Immature natural killer cell (primary cell): ENCODE data around the gene CLIC6. TPM values are rescaled to one million over a fixed set of nuclear protein-coding genes. Genes with fewer than 3 reads are reported as not detected.

Experiments
- DNase-seq, 3 donors: peaks; one replicate each; pipeline ENCODE4 v3.0.0; 2022; ENCODE audit warnings: mixed read lengths in 1 of 3
- H3K27ac Mint-ChIP-seq, 6 donors: one replicate each; pipeline ENCODE4 v1.8.0; 2020; ENCODE audit warnings: mixed read lengths in 6 of 6, mild to moderate bottlenecking in 5 of 6, inconsistent platforms in 4 of 6, moderate library complexity in 3 of 6
- H3K27me3 Mint-ChIP-seq, 3 donors: one replicate each; pipeline ENCODE4 v1.8.0; 2020 to 2021; ENCODE audit warnings: low read depth in 3 of 3, mild to moderate bottlenecking in 3 of 3, mixed read lengths in 3 of 3, moderate library complexity in 3 of 3, inconsistent platforms in 1 of 3
- H3K36me3 Mint-ChIP-seq, 3 donors: one replicate each; pipeline ENCODE4 v1.8.0; 2020; ENCODE audit warnings: mixed read lengths in 3 of 3, inconsistent platforms in 2 of 3, mild to moderate bottlenecking in 2 of 3
- H3K4me1 Mint-ChIP-seq, 2 donors: one replicate each; pipeline ENCODE4 v1.8.0; 2020; ENCODE audit warnings: inconsistent platforms in 2 of 2, mild to moderate bottlenecking in 2 of 2, mixed read lengths in 2 of 2, moderate library complexity in 1 of 2
- H3K4me3 Mint-ChIP-seq, 5 donors: one replicate each; pipeline ENCODE4 v1.8.0; 2020; ENCODE audit warnings: mild to moderate bottlenecking in 5 of 5, mixed read lengths in 5 of 5, inconsistent platforms in 3 of 5, moderate library complexity in 3 of 5
- H3K9me3 Mint-ChIP-seq, 6 donors: one replicate each; pipeline ENCODE4 v1.8.0; 2020; ENCODE audit warnings: mild to moderate bottlenecking in 6 of 6, mixed read lengths in 6 of 6, inconsistent platforms in 4 of 6, moderate library complexity in 3 of 6
- polyA plus RNA-seq, 3 donors: library from polyadenylated mRNA; unstranded; fragments of 300-500 nt; fragmentation: Illumina TruSeq; gene quantifications; one replicate each; pipeline ENCODE4 v1.2.3, GENCODE V29; 2021

CLIC6 gene
- not detected for polyA plus RNA-seq

GRCh38 chr21:34668803-34669148 is at the start of gene CLIC6:
CLIC6 (plus strand) TSS chr21:34668994; CDS start chr21:34669389, 395 bp downstream.
- peaks cover 7 to 34% (median 18%) of the 10 kb centered on the region in 3 donors for H3K27me3 Mint-ChIP-seq
- no peaks in the 10 kb centered on the region for H3K9me3 Mint-ChIP-seq
- H3K4me1 Mint-ChIP-seq = peaks cover 0 to 7% of the 10 kb centered on the region in 2 donors
- peak within 1 kb of the TSS in 4 of 5 donors; percentile 39 to 68 (median 58) for H3K4me3 Mint-ChIP-seq
- no peak within 1 kb of the TSS for H3K27ac Mint-ChIP-seq
- DNase-seq = no peak
- H3K36me3 Mint-ChIP-seq = no peaks in the 10 kb centered on the region

- no peaks in the 10 kb centered on the region for H3K36me3 Mint-ChIP-seq
- peaks cover 0 to 14% (median 7%) of the 10 kb centered on the region in 3 donors for H3K27me3 Mint-ChIP-seq
- no peak overlapping the region for H3K4me3 Mint-ChIP-seq
- H3K4me1 Mint-ChIP-seq = peaks cover 4 to 9% of the 10 kb centered on the region in 2 donors
- H3K9me3 Mint-ChIP-seq = no peaks in the 10 kb centered on the region
- H3K27ac Mint-ChIP-seq = no peak overlapping the region
- DNase-seq = no peak
Observed at GRCh38 chr21:34619841-34620665, 48.7 kb upstream of the CLIC6 start.

DNA sequence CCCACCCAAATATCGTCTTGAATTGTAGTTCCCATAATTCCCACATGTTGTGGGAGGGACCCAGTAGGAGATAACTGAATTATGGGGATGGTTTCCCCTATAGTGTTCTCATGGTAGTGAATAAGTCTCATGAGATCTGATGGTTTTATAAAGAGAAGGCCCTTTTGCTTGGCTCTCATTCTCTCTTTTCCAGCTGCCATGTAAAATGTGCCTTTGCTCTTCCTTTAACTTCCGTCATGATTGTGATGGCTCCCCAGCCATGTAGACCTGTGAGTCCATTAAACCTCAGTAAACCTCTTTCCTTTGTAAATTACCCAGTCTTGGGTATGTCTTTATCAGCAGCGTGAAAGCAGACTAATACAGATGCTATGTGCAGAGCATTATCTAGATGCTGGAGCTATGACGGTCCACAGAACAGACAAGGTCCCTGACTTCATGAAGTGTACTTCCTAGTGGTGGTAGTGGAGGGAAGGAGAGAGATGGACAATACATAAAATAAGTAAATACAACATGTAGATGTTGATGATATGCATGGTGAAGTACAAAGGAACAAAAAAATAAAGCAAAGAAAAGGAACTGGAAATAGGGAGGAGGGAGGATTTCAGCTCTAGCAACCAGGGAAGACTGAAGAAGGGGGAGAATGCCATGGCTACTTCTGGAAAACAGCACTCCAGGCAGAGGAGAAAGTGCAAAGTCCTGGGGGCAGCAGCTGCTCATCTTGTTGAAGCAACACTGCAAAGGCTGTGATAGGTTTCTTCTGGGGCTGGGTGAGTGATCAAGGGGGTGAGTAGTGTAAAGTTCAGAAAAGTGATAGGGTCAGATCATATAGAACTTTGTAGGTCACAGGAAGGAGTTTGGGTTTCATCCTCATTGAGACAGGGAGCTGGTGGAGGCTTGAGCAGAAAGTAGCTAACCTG is 47.1 kb upstream of the CLIC6 start:
- no peak overlapping the region for H3K4me3 Mint-ChIP-seq
- no peaks in the 10 kb centered on the region for H3K4me1 Mint-ChIP-seq
- DNase-seq = no peak
- H3K9me3 Mint-ChIP-seq = no peaks in the 10 kb centered on the region
- H3K27ac Mint-ChIP-seq = no peak overlapping the region
- peaks cover 0 to 19% (median 7%) of the 10 kb centered on the region in 3 donors for H3K27me3 Mint-ChIP-seq
- H3K36me3 Mint-ChIP-seq = no peaks in the 10 kb centered on the region

DNA sequence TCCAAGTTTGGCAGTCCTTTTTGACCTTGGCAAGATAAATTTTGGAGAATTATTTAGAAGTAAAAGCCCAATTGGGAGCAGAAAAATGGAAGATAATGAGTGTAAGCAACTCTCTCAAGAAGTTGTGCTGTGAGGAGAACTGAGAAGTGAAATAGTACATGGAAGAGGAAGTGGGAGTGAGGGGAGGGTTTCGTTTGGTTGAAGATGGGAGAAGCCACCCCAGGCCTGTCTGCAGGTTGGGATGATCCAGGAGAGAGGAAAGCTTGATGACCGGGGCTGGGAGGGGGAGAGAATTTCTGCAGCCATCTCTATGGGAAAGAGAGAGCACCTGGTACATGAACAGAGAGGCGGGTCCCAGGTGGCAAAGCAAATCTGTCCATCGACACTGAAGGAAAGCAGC is 45.3 kb upstream of the CLIC6 start:
- no peak for DNase-seq
- Mint-ChIP-seq H3K27ac (no peak overlapping the region), H3K36me3 (no peaks in the 10 kb centered on the region), H3K4me3 (no peak overlapping the region), H3K27me3 (peaks cover 0 to 20% (median 6%) of the 10 kb centered on the region in 3 donors), H3K9me3 (no peaks in the 10 kb centered on the region), H3K4me1 (no peaks in the 10 kb centered on the region)

GRCh38 chr21:34625030-34625593 is 43.7 kb upstream of the CLIC6 start:
- H3K4me3 Mint-ChIP-seq = no peak overlapping the region
- peaks cover 0 to 20% (median 4%) of the 10 kb centered on the region in 3 donors for H3K27me3 Mint-ChIP-seq
- H3K4me1 Mint-ChIP-seq = no peaks in the 10 kb centered on the region
- no peaks in the 10 kb centered on the region for H3K36me3 Mint-ChIP-seq
- DNase-seq = no peak
- H3K9me3 Mint-ChIP-seq = no peaks in the 10 kb centered on the region
- no peak overlapping the region for H3K27ac Mint-ChIP-seq

GRCh38 chr21:34626131-34626530 is 42.7 kb upstream of the CLIC6 start:
- Mint-ChIP-seq H3K27ac (no peak overlapping the region), H3K9me3 (no peaks in the 10 kb centered on the region), H3K27me3 (peaks cover 0 to 20% (median 4%) of the 10 kb centered on the region in 3 donors), H3K4me1 (no peaks in the 10 kb centered on the region), H3K4me3 (no peak overlapping the region), H3K36me3 (no peaks in the 10 kb centered on the region)
- DNase-seq = no peak

DNA sequence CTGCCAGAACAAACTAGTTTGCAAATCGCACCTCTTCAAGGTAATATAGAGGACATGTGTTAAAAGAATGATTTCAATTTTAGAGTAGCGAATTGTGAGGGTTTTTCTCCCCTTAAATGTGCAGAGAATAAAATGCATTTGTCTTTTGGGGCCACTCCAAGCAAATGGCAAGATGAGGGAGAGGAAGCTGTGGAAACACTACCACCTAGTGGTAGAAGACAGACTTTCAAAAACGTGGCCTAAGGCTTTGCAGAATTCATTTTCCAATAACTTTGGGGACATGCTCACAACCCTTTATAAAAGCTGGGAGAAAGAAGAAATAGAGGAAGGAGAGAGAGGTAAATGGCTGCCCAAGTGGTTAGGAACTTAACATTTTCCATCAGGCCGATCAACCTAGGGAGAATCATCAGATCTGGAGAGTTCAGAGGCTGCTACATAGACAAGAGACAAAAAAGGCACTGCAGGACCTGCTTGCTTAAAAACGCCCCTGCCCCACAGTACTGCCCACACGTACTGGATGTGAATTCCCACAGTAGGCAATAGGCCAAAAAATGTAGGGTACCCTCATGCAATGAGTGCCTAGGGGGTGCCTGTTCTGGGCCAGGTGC is 38.2 kb upstream of the CLIC6 start:
- Mint-ChIP-seq H3K27ac (no peak overlapping the region), H3K27me3 (peaks cover 0 to 15% (median 2%) of the 10 kb centered on the region in 3 donors), H3K36me3 (no peaks in the 10 kb centered on the region), H3K4me1 (no peaks in the 10 kb centered on the region), H3K4me3 (no peak overlapping the region), H3K9me3 (no peaks in the 10 kb centered on the region)
- DNase-seq = peak; percentile 46 to 56 (median 55)

DNA sequence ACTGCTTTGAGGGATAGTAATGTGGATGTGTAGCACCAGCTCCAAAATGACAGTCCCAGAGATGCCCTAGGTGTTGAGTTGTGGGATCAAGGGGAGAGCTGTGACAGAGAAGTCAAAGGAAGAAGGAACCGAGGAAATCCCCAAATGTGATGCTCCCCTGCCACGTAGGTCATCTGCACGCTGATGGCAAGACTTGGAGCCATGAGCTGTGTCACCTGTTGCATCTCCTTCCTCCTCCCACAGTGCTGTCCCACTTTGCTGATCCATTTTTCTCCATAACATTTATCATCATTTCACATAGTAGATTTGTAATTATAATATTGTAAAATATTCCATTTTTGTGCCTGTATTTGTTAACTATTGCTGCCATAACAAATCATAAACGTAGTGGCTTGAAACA is 36.3 kb upstream of the CLIC6 start:
- Mint-ChIP-seq H3K27me3 (peaks cover 0 to 16% (median 3%) of the 10 kb centered on the region in 3 donors), H3K9me3 (no peaks in the 10 kb centered on the region), H3K4me3 (no peak overlapping the region), H3K36me3 (no peaks in the 10 kb centered on the region), H3K27ac (no peak overlapping the region), H3K4me1 (no peaks in the 10 kb centered on the region)
- DNase-seq = no peak

DNA sequence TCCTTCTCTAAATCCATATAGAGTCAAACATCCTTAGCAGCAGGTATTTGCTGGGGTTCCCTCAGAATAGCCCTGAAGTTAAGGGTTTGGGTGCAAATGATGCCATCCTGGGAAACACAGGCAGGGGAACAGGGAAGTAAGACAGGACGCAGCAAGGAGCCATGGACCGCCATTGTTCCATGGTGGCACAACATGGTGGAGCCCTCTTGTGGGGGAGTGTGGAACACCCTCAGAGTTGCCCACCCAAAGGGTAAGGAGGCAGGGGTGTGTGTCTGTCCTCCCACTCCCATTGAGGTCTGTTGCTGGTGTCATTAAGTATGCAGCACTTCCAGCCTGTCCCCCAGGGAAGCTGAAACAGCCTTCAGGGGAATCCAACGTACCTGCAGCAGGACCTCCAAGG is 33.5 kb upstream of the CLIC6 start:
- H3K36me3 Mint-ChIP-seq = no peaks in the 10 kb centered on the region
- H3K27me3 Mint-ChIP-seq = peaks cover 0 to 13% (median 3%) of the 10 kb centered on the region in 3 donors
- H3K9me3 Mint-ChIP-seq = no peaks in the 10 kb centered on the region
- no peak overlapping the region for H3K4me3 Mint-ChIP-seq
- H3K27ac Mint-ChIP-seq = no peak overlapping the region
- DNase-seq = no peak
- H3K4me1 Mint-ChIP-seq = peaks cover 5 to 7% of the 10 kb centered on the region in 2 donors

- H3K27me3 Mint-ChIP-seq = peaks cover 0 to 13% (median 3%) of the 10 kb centered on the region in 3 donors
- no peaks in the 10 kb centered on the region for H3K9me3 Mint-ChIP-seq
- no peak for DNase-seq
- H3K4me3 Mint-ChIP-seq = no peak overlapping the region
- H3K4me1 Mint-ChIP-seq = peaks cover 10 to 19% of the 10 kb centered on the region in 2 donors
- H3K27ac Mint-ChIP-seq = no peak overlapping the region
- H3K36me3 Mint-ChIP-seq = no peaks in the 10 kb centered on the region
Observed at GRCh38 chr21:34636961-34637360, 31.8 kb upstream of the CLIC6 start.

GRCh38 chr21:34639250-34639649 is 29.5 kb upstream of the CLIC6 start:
- no peaks in the 10 kb centered on the region for H3K36me3 Mint-ChIP-seq
- peaks cover 0 to 9% (median 2%) of the 10 kb centered on the region in 3 donors for H3K27me3 Mint-ChIP-seq
- H3K9me3 Mint-ChIP-seq = no peaks in the 10 kb centered on the region

GRCh38 chr21:34639882-34640788 is 28.7 kb upstream of the CLIC6 start:
- Mint-ChIP-seq H3K27me3 (peaks cover 0 to 5% (median 4%) of the 10 kb centered on the region in 3 donors), H3K27ac (peak overlapping the region; percentile 38 to 83 (median 72)), H3K4me1 (peaks cover 10 to 19% of the 10 kb centered on the region in 2 donors), H3K36me3 (no peaks in the 10 kb centered on the region), H3K9me3 (no peaks in the 10 kb centered on the region), H3K4me3 (peak overlapping the region; percentile 36 to 86 (median 74))
- DNase-seq = peak in 2 of 3 donors; percentile 11 to 22

More at GRCh38 chr21:34639250-34639649, 29.5 kb upstream of the CLIC6 start:
- Mint-ChIP-seq H3K4me1 (peaks cover 10 to 19% of the 10 kb centered on the region in 2 donors), H3K4me3 (peak overlapping the region in 1 of 5 donors; percentile 37), H3K27ac (peak overlapping the region in 1 of 6 donors; percentile 32)
- DNase-seq = no peak
